A549 treated with AZD2906 at 1 μM for 4 hours (cell line): Measurements from ENCODE around the gene UBE2S. TPM values are rescaled to one million over a fixed set of nuclear protein-coding genes. Genes with fewer than 3 reads are reported as not detected.

Source experiments
- total RNA-seq: library from RNA; stranded (reverse); fragments of 200-300 nt; extraction: Qiagen RNA extraction; gene quantifications from 5 replicates; pipeline ENCODE4 v1.2.3, GENCODE V29; 2022

The UBE2S gene
- 270 to 454 TPM (median 404 TPM) in 5 replicates for total RNA-seq

GRCh38 chr19:55407550-55407799, at the start of gene UBE2S:
UBE2S (minus strand) TSS chr19:55407788; CDS start chr19:55407589, 199 bp downstream.

DNA sequence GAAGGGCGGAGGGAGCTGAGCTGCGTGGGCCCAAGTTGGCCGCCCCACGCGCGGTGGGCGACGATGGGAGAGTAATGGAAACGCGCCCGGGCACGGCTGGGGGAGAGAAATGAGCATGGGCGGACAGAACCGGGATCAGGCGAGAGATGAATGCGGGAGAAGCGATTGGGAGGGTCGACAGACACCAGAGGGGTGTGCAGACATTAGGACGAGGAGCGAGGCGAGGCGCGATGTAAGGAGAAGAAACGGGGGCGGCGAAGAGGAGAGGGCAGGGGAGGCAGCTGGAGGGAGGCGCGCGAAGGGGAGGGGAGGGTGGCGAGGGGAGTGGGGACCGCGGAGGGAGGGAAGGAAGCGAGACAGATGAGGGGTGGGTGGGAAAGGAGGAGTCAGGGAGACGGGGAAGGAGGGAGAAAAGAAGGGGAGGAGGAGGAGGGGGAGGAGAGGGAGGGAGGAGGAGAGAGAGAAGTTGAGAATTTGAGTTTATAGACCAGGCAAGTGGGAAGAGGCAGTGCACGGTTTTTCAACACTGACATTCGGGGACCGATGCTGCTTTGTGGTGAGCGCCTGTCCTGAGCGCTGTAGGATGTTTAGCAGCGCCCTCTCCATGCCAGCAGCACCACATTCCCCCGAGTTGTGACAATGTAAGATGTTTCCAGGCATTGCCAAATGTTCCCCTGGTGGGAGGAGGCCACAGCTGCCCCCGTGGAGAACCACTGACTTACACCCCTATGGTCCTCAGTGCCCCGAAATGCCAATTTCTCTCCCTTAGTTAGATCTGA, 35.6 kb upstream of the UBE2S start, which contains the start of gene SHISA7:
TSS of gene SHISA7 (minus strand) at position 256 of the 779 bp plus-strand sequence. CDS start 437 bp downstream, outside the sequence.

GRCh38 chr19:55385724-55386492, 21.7 kb downstream of the UBE2S start, which contains the start of gene RPL28:
RPL28 (plus strand) TSS chr19:55385932; CDS start chr19:55386358, 426 bp downstream.

GRCh38 chr19:55384131-55384919, 23.3 kb downstream of the UBE2S start, which contains the start of gene TMEM238:
TMEM238 (minus strand) TSS chr19:55384292; CDS start chr19:55384259, 33 bp downstream.

GRCh38 chr19:55376241-55376933, 31.2 kb downstream of the UBE2S start, which contains the start of gene TMEM190:
TMEM190 (plus strand) TSS chr19:55376826; CDS start chr19:55376854, 28 bp downstream.

DNA sequence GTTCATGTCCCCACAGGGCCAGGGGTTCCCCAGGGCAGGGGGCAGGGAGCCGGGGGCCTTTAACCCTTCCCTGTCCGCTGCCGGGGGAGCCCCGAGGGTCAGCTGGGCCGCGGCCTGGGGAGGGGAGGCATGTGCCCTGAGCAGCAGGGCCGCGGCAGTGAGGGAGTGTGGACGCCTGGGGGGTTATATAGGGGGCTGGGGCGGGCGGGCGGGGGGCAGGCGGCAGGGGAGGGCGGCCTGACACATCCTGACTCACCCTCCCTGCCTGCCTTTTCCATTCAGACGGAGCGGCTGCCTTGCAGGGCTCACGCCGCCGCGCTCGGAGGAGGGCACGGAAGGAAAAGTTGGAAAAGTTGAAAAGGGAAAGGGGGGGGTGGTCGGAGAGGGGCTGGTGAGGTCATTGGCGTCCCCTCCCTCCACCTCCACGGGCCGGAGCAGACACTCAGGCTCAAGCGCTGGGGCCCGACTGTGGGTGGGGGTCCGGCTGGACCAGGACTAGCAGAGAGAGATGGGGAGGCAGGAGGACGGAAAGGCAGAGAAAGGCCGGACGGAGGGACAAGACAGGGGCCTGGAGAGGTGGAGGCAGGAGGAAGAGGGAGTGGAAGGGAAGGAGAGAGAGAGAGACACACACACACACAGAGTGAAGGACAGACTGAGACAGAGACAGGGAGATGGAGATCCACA, 37.1 kb downstream of the UBE2S start, which contains the start of gene IL11:
TSS of gene IL11 (minus strand) at position 159 of the 684 bp plus-strand sequence. CDS start at position 6, 153 bp downstream.

GRCh38 chr19:55362990-55363716, 44.4 kb downstream of the UBE2S start, which contains the start of gene GARIN5B:
GARIN5B (minus strand) TSS chr19:55363260; CDS start chr19:55363066, 194 bp downstream.

DNA sequence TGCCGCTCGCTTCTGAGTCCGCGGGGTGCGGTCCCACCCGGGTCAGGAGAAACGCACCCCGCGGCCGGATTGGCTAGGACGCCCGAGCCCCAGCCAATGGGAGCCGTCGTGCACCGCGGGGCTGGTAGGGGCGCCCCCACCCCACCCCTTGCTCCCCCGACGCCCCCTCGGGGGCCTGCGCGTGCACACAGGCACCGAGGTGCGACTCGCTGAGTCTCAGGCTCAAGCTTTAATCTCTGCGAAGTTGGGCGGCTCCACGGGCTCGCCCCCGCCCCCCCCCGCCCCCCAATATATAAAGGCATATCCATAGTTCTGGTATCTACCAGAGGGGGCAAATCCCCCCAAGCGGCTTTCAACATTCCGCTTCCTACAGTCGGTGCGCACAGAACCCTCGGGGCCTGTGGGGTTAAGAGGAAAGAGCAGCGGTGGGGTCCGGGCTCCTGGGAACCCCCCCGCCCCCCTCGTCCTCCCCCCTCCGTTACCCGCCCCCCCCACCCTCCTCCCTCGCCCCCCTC, 52.8 kb downstream of the UBE2S start, which contains the start of gene COX6B2:
TSS of gene COX6B2 (minus strand) at position 22 of the 515 bp plus-strand sequence. CDS start 198 bp downstream, outside the sequence.

Other genes with a start within 250 kb of the UBE2S start
- 4.6 to 5.9 TPM (median 5.4 TPM) in 5 replicates for gene DNAAF3, start 241.2 kb downstream of the UBE2S start, total RNA-seq
- 1.9 to 5.0 TPM (median 3.5 TPM) in 5 replicates for gene SYT5, start 227.5 kb downstream of the UBE2S start, total RNA-seq
- 2.8 to 4.5 TPM (median 3.7 TPM) in 5 replicates for gene PTPRH, start 198.3 kb downstream of the UBE2S start, total RNA-seq
- 1.8 to 4.7 TPM (median 4.1 TPM) in 5 replicates for gene TMEM86B, start 179.0 kb downstream of the UBE2S start, total RNA-seq
- gene PPP6R1, start 148.8 kb downstream of the UBE2S start, total RNA-seq: 84.6 to 114 TPM (median 113 TPM) in 5 replicates
- 121 to 154 TPM (median 139 TPM) in 5 replicates for gene HSPBP1, start 127.7 kb downstream of the UBE2S start, total RNA-seq
- 2.8 to 3.4 TPM (median 3.3 TPM) in 5 replicates for gene BRSK1, start 123.8 kb downstream of the UBE2S start, total RNA-seq
- not detected in 5 replicates for gene TMEM150B, start 82.4 kb downstream of the UBE2S start, total RNA-seq
- gene KMT5C, start 67.9 kb downstream of the UBE2S start, total RNA-seq: 5.2 to 6.3 TPM (median 6.0 TPM) in 5 replicates
- gene COX6B2, start 53.1 kb downstream of the UBE2S start, total RNA-seq: 0.61 to 1.1 TPM (median 0.83 TPM) in 5 replicates
- 0.03 to 0.14 TPM (median 0.12 TPM) in 5 replicates for gene GARIN5B, start 44.5 kb downstream of the UBE2S start, total RNA-seq
- gene IL11, start 37.3 kb downstream of the UBE2S start, total RNA-seq: 9.6 to 11.2 TPM (median 10.5 TPM) in 5 replicates
- gene TMEM190, start 31.0 kb downstream of the UBE2S start, total RNA-seq: 0.93 to 2.2 TPM (median 1.3 TPM) in 5 replicates
- 2.0 to 9.6 TPM (median 7.8 TPM) in 5 replicates for gene TMEM238, start 23.5 kb downstream of the UBE2S start, total RNA-seq
- 2,614 to 2,914 TPM (median 2,802 TPM) in 5 replicates for gene RPL28, start 21.9 kb downstream of the UBE2S start, total RNA-seq
- 0.01 TPM in 1 of 5 replicates, not detected in the others for gene SHISA7, start 35.5 kb upstream of the UBE2S start, total RNA-seq
- gene ISOC2, start 53.9 kb upstream of the UBE2S start, total RNA-seq: 55.5 to 66.5 TPM (median 58.3 TPM) in 5 replicates
- gene C19orf85, start 57.0 kb upstream of the UBE2S start, total RNA-seq: not detected in 5 replicates
- 5.1 to 10.1 TPM (median 7.8 TPM) in 5 replicates for gene ZNF628, start 68.8 kb upstream of the UBE2S start, total RNA-seq
- gene NAT14, start 77.4 kb upstream of the UBE2S start, total RNA-seq: 36.7 to 57.2 TPM (median 56.0 TPM) in 5 replicates
- gene SSC5D, start 80.6 kb upstream of the UBE2S start, total RNA-seq: 0.40 to 0.99 TPM (median 0.66 TPM) in 5 replicates
- gene SBK2, start 129.3 kb upstream of the UBE2S start, total RNA-seq: 1.5 to 2.4 TPM (median 1.9 TPM) in 5 replicates
- gene SBK3, start 137.8 kb upstream of the UBE2S start, total RNA-seq: 1.9 to 2.2 TPM (median 2.1 TPM) in 5 replicates
- 20.8 to 35.0 TPM (median 33.5 TPM) in 5 replicates for gene ZNF579, start 173.1 kb upstream of the UBE2S start, total RNA-seq
- gene FIZ1, start 191.7 kb upstream of the UBE2S start, total RNA-seq: 20.8 to 26.0 TPM (median 24.6 TPM) in 5 replicates
- 13.9 to 20.0 TPM (median 17.7 TPM) in 5 replicates for gene ZNF524, start 192.5 kb upstream of the UBE2S start, total RNA-seq
- 7.1 to 12.5 TPM (median 12.2 TPM) in 5 replicates for gene ZNF865, start 197.9 kb upstream of the UBE2S start, total RNA-seq
- 4.4 to 6.8 TPM (median 6.4 TPM) in 5 replicates for gene ZNF784, start 216.8 kb upstream of the UBE2S start, total RNA-seq
- gene ZNF580, start 233.2 kb upstream of the UBE2S start, total RNA-seq: 26.5 to 56.4 TPM (median 52.5 TPM) in 5 replicates
- 40.1 to 50.7 TPM (median 47.5 TPM) in 5 replicates for gene ZNF581, start 235.9 kb upstream of the UBE2S start, total RNA-seq
- gene CCDC106, start 240.4 kb upstream of the UBE2S start, total RNA-seq: 15.2 to 19.4 TPM (median 16.9 TPM) in 5 replicates
- gene U2AF2, start 247.2 kb upstream of the UBE2S start, total RNA-seq: 269 to 309 TPM (median 285 TPM) in 5 replicates